CD4-positive, CD25-positive, alpha-beta regulatory T cell (primary cell): ENCODE results near the gene NKX2-3. TPM values are rescaled to one million over a fixed set of nuclear protein-coding genes. Genes with fewer than 3 reads are reported as not detected.

Experiments used
- ATAC-seq, 2 donors: fragments of 150-1000 bp; cut with Tn5 transposase; one replicate each; pipeline ENCODE4 v1.10.0; 2021; ENCODE audit warnings: low read depth in 2 of 2, moderate number of reproducible peaks in 2 of 2, moderate library complexity in 1 of 2
- DNase-seq, 3 donors: peaks; one replicate each; pipeline versions ENCODE4 v3.0.0 to v3.0.0-alpha.2; 2012 to 2022; ENCODE audit warnings: mixed read lengths in 1 of 3
- H3K27ac ChIP-seq: one replicate; pipeline ENCODE4 v1.7.0; 2013; ENCODE audit warnings: mild to moderate bottlenecking, low read length; ENCODE audit not compliant: insufficient read depth, poor library complexity, severe bottlenecking
- H3K27me3 ChIP-seq: one replicate; pipeline ENCODE4 v1.7.0; 2013; ENCODE audit warnings: low read length; ENCODE audit not compliant: control insufficient read depth, insufficient read depth
- H3K36me3 ChIP-seq: one replicate; pipeline ENCODE4 v1.7.0; 2013; ENCODE audit warnings: mild to moderate bottlenecking, low read length, moderate library complexity; ENCODE audit not compliant: control insufficient read depth, insufficient read depth
- H3K4me1 ChIP-seq: 2 replicates; pipeline ENCODE4 v1.7.0; 2013; ENCODE audit warnings: mild to moderate bottlenecking, low read length; ENCODE audit not compliant: insufficient read depth, control insufficient read depth, poor library complexity, severe bottlenecking
- H3K4me3 ChIP-seq: one replicate; pipeline ENCODE4 v1.7.0; 2013; ENCODE audit warnings: low read depth, mild to moderate bottlenecking, low read length, moderate library complexity
- H3K9me3 ChIP-seq, 2 experiments: 1 replicate in 1 of 2; 2 replicates in 1 of 2; pipeline ENCODE4 v1.7.0; 2013; ENCODE audit warnings: low read length in 2 of 2, mild to moderate bottlenecking in 1 of 2, moderate library complexity in 1 of 2; ENCODE audit not compliant: control insufficient read depth in 2 of 2
- H3K27ac Mint-ChIP-seq, 3 donors: one replicate each; pipeline ENCODE4 v1.8.0; 2020 to 2022; ENCODE audit warnings: mild to moderate bottlenecking in 3 of 3, mixed read lengths in 3 of 3, moderate library complexity in 2 of 3
- H3K27me3 Mint-ChIP-seq: one replicate; pipeline ENCODE4 v1.8.0; 2022; ENCODE audit warnings: mild to moderate bottlenecking, mixed read lengths
- H3K36me3 Mint-ChIP-seq: one replicate; pipeline ENCODE4 v1.8.0; 2020; ENCODE audit warnings: mixed read lengths
- H3K4me1 Mint-ChIP-seq, 4 donors: one replicate each; pipeline ENCODE4 v1.8.0; 2020 to 2022; ENCODE audit warnings: mixed read lengths in 4 of 4, mild to moderate bottlenecking in 1 of 4
- H3K4me3 Mint-ChIP-seq, 4 donors: one replicate each; pipeline ENCODE4 v1.8.0; 2020 to 2022; ENCODE audit warnings: mild to moderate bottlenecking in 4 of 4, mixed read lengths in 4 of 4, moderate library complexity in 3 of 4
- H3K9me3 Mint-ChIP-seq, 7 donors: one replicate each; pipeline ENCODE4 v1.8.0; 2020 to 2022; ENCODE audit warnings: mixed read lengths in 7 of 7, mild to moderate bottlenecking in 3 of 7, moderate library complexity in 2 of 7
- polyA plus RNA-seq, 4 donors: library from polyadenylated mRNA; unstranded; fragments of 300-500 nt; fragmentation: Illumina TruSeq; gene quantifications; one replicate each; pipeline ENCODE4 v1.2.3, GENCODE V29; 2021
- total RNA-seq: library from RNA; stranded (reverse); gene quantifications from one replicate; pipeline ENCODE4 v1.2.3, GENCODE V29; 2022

NKX2-3 gene
- total and polyA plus RNA-seq, 5 donors from 2014 or later, result not detected

- H3K4me3 Mint-ChIP-seq, result no peak overlapping the region
- H3K4me1 Mint-ChIP-seq, result peaks cover 0 to 4% (median 0%) of the 10 kb centered on the region in 4 donors
- H3K36me3 Mint-ChIP-seq, result no peaks in the 10 kb centered on the region
- no peaks in the 10 kb centered on the region for H3K36me3 ChIP-seq
- ATAC-seq (no peak), DNase-seq (no peak)
- H3K9me3 Mint-ChIP-seq, result peaks cover 0 to 4% (median 0%) of the 10 kb centered on the region in 7 donors
- H3K27me3 Mint-ChIP-seq, result peaks cover 36% of the 10 kb centered on the region
- H3K27ac ChIP-seq, result no peak overlapping the region
- H3K4me3 ChIP-seq, result no peak overlapping the region
- H3K4me1 ChIP-seq, result no peaks in the 10 kb centered on the region
- H3K9me3 ChIP-seq, result no peaks in the 10 kb centered on the region
- H3K27me3 ChIP-seq, result peaks cover 17% of the 10 kb centered on the region
- no peak overlapping the region for H3K27ac Mint-ChIP-seq
Measured at GRCh38 chr10:99564361-99564760, 31.6 kb downstream of the NKX2-3 start.

- no peaks in the 10 kb centered on the region for H3K36me3 ChIP-seq
- H3K27me3 Mint-ChIP-seq, result peaks cover 37% of the 10 kb centered on the region
- no peak overlapping the region for H3K27ac Mint-ChIP-seq
- H3K36me3 Mint-ChIP-seq, result no peaks in the 10 kb centered on the region
- peaks cover 0 to 4% (median 0%) of the 10 kb centered on the region in 7 donors for H3K9me3 Mint-ChIP-seq
- no peak overlapping the region for H3K4me3 Mint-ChIP-seq
- ATAC-seq, result no peak
- no peaks in the 10 kb centered on the region for H3K4me1 ChIP-seq
- H3K27ac ChIP-seq, result no peak overlapping the region
- H3K4me1 Mint-ChIP-seq, result peaks cover 0 to 4% (median 0%) of the 10 kb centered on the region in 4 donors
- peaks cover 17% of the 10 kb centered on the region for H3K27me3 ChIP-seq
- no peaks in the 10 kb centered on the region for H3K9me3 ChIP-seq
- H3K4me3 ChIP-seq, result no peak overlapping the region
- DNase-seq, result no peak
Measured at GRCh38 chr10:99565166-99565565, 32.4 kb downstream of the NKX2-3 start.

- DNase-seq (no peak), ATAC-seq (no peak)
- Histone ChIP-seq H3K27me3 (peaks cover 11% of the 10 kb centered on the region), H3K36me3 (no peaks in the 10 kb centered on the region), H3K9me3 (no peaks in the 10 kb centered on the region), H3K27ac (no peak overlapping the region), H3K4me1 (no peaks in the 10 kb centered on the region), H3K4me3 (no peak overlapping the region)
- H3K27me3 Mint-ChIP-seq, result peaks cover 24% of the 10 kb centered on the region
- H3K4me3 Mint-ChIP-seq, result no peak overlapping the region
- H3K9me3 Mint-ChIP-seq, result peaks cover 0 to 3% (median 0%) of the 10 kb centered on the region in 7 donors
- H3K27ac Mint-ChIP-seq, result no peak overlapping the region
- H3K36me3 Mint-ChIP-seq, result no peaks in the 10 kb centered on the region
- H3K4me1 Mint-ChIP-seq, result no peaks in the 10 kb centered on the region
Measured at GRCh38 chr10:99569253-99569939, 36.7 kb downstream of the NKX2-3 start.

GRCh38 chr10:99569961-99570360, 37.2 kb downstream of the NKX2-3 start:
- peaks cover 0 to 3% (median 0%) of the 10 kb centered on the region in 7 donors for H3K9me3 Mint-ChIP-seq
- Histone ChIP-seq H3K4me3 (no peak overlapping the region), H3K27ac (no peak overlapping the region)

GRCh38 chr10:99571816-99572215, 39.1 kb downstream of the NKX2-3 start:
- no peak for DNase-seq
- no peaks in the 10 kb centered on the region for H3K4me1 Mint-ChIP-seq
- H3K4me3 Mint-ChIP-seq, result no peak overlapping the region
- H3K9me3 Mint-ChIP-seq, result peaks cover 0 to under 1% (median 0%) of the 10 kb centered on the region in 7 donors
- H3K27me3 Mint-ChIP-seq, result peaks cover 17% of the 10 kb centered on the region
- H3K36me3 Mint-ChIP-seq, result no peaks in the 10 kb centered on the region
- H3K27ac ChIP-seq, result no peak overlapping the region
- no peak overlapping the region for H3K27ac Mint-ChIP-seq
- ATAC-seq, result no peak
- H3K4me3 ChIP-seq, result no peak overlapping the region
- peaks cover 6% of the 10 kb centered on the region for H3K27me3 ChIP-seq
- H3K9me3 ChIP-seq, result no peaks in the 10 kb centered on the region
- H3K36me3 ChIP-seq, result no peaks in the 10 kb centered on the region
- H3K4me1 ChIP-seq, result no peaks in the 10 kb centered on the region

More at GRCh38 chr10:99569961-99570360, 37.2 kb downstream of the NKX2-3 start:
- Mint-ChIP-seq H3K4me3 (no peak overlapping the region), H3K36me3 (no peaks in the 10 kb centered on the region), H3K27ac (no peak overlapping the region), H3K27me3 (peaks cover 24% of the 10 kb centered on the region), H3K4me1 (no peaks in the 10 kb centered on the region)
- H3K27me3 ChIP-seq, result peaks cover 11% of the 10 kb centered on the region
- no peaks in the 10 kb centered on the region for H3K4me1 ChIP-seq
- DNase-seq, result no peak
- no peak for ATAC-seq
- no peaks in the 10 kb centered on the region for H3K9me3 ChIP-seq
- H3K36me3 ChIP-seq, result no peaks in the 10 kb centered on the region

- H3K27ac ChIP-seq, result no peak overlapping the region
- Mint-ChIP-seq H3K27ac (no peak overlapping the region), H3K4me1 (no peaks in the 10 kb centered on the region), H3K27me3 (peaks cover 16% of the 10 kb centered on the region), H3K4me3 (no peak overlapping the region), H3K9me3 (peaks cover 0 to 2% (median 0%) of the 10 kb centered on the region in 7 donors), H3K36me3 (no peaks in the 10 kb centered on the region)
- H3K9me3 ChIP-seq, result no peaks in the 10 kb centered on the region
- no peaks in the 10 kb centered on the region for H3K36me3 ChIP-seq
- ATAC-seq (no peak), DNase-seq (no peak)
- H3K4me1 ChIP-seq, result no peaks in the 10 kb centered on the region
- H3K4me3 ChIP-seq, result no peak overlapping the region
- H3K27me3 ChIP-seq, result no peaks in the 10 kb centered on the region
Measured at GRCh38 chr10:99573790-99574189, 41.0 kb downstream of the NKX2-3 start.

- Mint-ChIP-seq H3K4me3 (no peak overlapping the region), H3K27me3 (peaks cover 22% of the 10 kb centered on the region)
- H3K4me3 ChIP-seq, result no peak overlapping the region
Measured at GRCh38 chr10:99579971-99580370, 47.2 kb downstream of the NKX2-3 start.

GRCh38 chr10:99582255-99582770, 49.6 kb downstream of the NKX2-3 start:
- H3K4me3 ChIP-seq, result no peak overlapping the region
- DNase-seq, result no peak
- Mint-ChIP-seq H3K36me3 (no peaks in the 10 kb centered on the region), H3K4me1 (no peaks in the 10 kb centered on the region), H3K9me3 (peaks cover 0 to 2% (median 0%) of the 10 kb centered on the region in 7 donors), H3K27me3 (peaks cover 26% of the 10 kb centered on the region), H3K4me3 (no peak overlapping the region), H3K27ac (no peak overlapping the region)
- no peaks in the 10 kb centered on the region for H3K36me3 ChIP-seq
- no peak for ATAC-seq
- no peaks in the 10 kb centered on the region for H3K4me1 ChIP-seq
- H3K27ac ChIP-seq, result no peak overlapping the region
- H3K27me3 ChIP-seq, result no peaks in the 10 kb centered on the region
- no peaks in the 10 kb centered on the region for H3K9me3 ChIP-seq

More at GRCh38 chr10:99579971-99580370, 47.2 kb downstream of the NKX2-3 start:
- Mint-ChIP-seq H3K36me3 (no peaks in the 10 kb centered on the region), H3K9me3 (peaks cover 0 to 2% (median 0%) of the 10 kb centered on the region in 7 donors), H3K27ac (no peak overlapping the region), H3K4me1 (no peaks in the 10 kb centered on the region)
- DNase-seq (no peak), ATAC-seq (no peak)
- Histone ChIP-seq H3K4me1 (no peaks in the 10 kb centered on the region), H3K36me3 (no peaks in the 10 kb centered on the region), H3K27me3 (no peaks in the 10 kb centered on the region), H3K27ac (no peak overlapping the region), H3K9me3 (no peaks in the 10 kb centered on the region)
